ENCODE data around the gene ANO9. TPM values are rescaled to one million over a fixed set of nuclear protein-coding genes. Genes with fewer than 3 reads are reported as not detected.

Gene ANO9
- total RNA-seq, 1 experiment from 2014 or later = not detected

DNA sequence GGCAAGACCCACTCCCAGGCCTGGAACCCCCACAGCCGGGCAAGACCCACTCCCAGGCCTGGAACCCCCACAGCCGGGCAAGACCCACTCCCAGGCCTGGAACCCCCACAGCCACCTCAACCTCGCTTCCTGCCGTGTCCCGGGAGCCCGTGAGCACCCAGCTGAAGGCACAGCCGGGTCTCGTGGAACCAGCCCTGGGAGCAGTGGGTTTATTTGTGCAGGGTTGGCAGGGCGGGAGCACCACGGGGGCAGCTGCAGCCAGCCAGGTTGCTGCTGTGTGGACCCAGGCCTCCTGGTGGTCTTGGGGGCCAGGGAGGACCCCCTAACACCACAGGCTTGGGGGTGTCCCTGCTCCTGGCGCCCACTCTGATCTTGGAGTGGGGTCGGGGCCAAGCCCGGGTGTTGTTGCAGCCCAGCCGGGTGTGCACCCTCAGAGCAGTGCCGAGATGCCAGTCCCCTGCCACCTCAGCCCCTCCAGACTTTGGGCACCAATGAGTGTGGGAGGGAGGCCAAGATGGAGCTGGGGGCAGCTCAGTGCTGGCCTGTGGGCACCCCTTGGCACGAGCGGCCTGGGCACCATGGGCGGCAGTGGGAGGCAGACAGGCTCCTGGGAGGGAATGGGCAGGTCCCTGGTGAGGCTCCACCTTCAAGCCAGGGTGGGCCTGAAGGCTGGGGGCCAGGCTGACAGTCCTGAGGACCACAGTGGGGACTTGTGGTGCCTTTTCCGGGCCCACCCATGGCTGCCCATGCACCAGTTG lies 56.0 kb downstream of the ANO9 start:
- DNase-seq (ENCODE audit: low read depth) = no peak

- no peak for DNase-seq (ENCODE audit: low read depth)
Observed at GRCh38 chr11:384511-384910, 57.3 kb downstream of the ANO9 start.

DNA sequence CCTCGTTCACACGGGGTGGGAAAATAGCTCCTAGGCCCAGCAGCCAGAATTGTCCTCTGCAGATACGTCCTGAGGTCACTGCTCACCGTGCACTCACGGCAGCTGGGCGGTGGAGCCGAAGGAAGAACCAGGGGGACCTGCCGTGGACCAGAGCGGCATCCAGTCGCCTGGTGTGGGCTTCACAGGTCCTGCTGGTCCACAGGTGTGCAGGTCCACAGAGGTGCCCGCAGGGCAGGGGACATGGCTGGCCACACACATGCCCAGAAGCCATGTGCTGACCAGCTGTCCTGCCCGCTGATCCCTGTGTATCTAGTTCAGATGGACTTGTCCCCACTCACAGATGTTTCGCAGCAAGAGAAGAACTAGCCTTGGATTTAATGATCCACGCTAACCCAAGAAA lies 58.4 kb downstream of the ANO9 start:
- no peak for DNase-seq (ENCODE audit: low read depth)

DNA sequence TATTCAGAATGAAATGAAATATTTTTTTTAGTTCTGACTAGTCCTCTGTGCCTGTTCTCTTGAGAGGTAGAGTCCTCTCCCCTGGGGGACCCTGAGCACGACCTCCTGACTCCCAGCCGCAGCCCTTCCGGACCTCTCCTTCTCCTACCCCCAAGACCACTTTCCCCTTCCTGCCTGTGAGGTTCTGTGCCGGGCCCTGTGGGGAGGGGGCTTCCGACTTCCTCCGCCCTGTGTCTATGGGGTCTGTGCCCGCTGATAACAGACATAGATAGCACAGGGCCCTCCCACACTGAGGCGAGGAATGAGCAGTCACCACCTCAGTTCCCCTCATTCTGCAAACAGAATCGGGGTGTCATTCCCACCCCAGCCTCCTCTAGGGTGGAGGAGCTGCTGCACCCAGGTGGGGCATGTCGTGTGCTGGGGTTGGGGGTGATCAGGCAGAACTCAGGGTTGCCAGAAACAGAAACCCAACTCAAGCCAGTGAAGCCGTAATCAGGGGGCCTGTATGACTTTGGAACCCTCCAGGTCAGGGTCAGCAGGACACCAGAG lies 59.7 kb downstream of the ANO9 start:
- DNase-seq (ENCODE audit: low read depth) = no peak

GRCh38 chr11:381501-382072 lies 60.2 kb downstream of the ANO9 start:
- no peak for DNase-seq (ENCODE audit: low read depth)

- DNase-seq (ENCODE audit: low read depth) = no peak
Observed at GRCh38 chr11:380996-381395, 60.8 kb downstream of the ANO9 start.

DNA sequence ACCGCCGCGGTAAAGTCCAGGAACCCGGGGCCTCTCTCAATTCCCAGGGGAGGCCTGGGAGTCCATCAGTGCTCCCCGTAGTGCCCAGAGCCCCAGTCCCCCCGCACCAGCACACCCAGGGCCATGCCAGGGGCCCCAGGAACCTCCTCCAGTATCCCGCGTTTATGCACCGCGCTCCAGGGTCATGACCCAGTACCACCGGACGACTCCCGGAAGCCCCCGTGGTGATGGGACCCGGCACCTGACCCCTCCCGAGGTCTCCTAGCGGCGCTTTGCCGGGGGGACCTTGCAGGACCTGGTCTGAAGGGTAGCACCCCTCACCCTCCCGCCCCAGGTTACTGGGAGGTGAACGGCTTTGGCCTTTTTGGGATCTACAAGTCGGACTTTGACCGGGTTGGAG lies 61.3 kb downstream of the ANO9 start:
- no peak for DNase-seq (ENCODE audit: low read depth)

DNA sequence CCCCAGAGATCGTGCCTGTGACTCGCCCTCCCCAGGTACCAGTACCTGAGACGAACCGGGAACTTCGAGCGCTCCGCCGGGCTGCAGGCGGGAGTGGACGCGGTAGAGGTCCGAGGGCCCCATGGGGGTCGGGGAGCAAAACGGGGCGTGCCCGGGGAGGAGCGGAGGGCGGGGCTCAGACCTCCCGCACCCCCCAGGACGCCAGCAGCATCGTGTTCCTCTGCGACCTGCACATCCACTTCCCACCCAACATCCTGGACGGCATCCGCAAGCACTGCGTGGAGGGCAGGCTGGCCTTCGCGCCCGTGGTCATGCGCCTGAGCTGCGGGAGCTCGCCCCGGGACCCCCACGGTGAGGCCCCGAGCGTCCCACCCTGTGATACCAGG lies 61.7 kb downstream of the ANO9 start:
- no peak for DNase-seq (ENCODE audit: low read depth)

- DNase-seq (ENCODE audit: low read depth) = no peak
Observed at GRCh38 chr11:379205-380094, 62.4 kb downstream of the ANO9 start.

- no peak for DNase-seq (ENCODE audit: low read depth)
Observed at GRCh38 chr11:377883-378500, 63.8 kb downstream of the ANO9 start.

- no peak for DNase-seq (ENCODE audit: low read depth)
Observed at GRCh38 chr11:377174-377865, 64.5 kb downstream of the ANO9 start.

GRCh38 chr11:376531-377173 lies 65.2 kb downstream of the ANO9 start:
- DNase-seq (ENCODE audit: low read depth) = no peak

DNA sequence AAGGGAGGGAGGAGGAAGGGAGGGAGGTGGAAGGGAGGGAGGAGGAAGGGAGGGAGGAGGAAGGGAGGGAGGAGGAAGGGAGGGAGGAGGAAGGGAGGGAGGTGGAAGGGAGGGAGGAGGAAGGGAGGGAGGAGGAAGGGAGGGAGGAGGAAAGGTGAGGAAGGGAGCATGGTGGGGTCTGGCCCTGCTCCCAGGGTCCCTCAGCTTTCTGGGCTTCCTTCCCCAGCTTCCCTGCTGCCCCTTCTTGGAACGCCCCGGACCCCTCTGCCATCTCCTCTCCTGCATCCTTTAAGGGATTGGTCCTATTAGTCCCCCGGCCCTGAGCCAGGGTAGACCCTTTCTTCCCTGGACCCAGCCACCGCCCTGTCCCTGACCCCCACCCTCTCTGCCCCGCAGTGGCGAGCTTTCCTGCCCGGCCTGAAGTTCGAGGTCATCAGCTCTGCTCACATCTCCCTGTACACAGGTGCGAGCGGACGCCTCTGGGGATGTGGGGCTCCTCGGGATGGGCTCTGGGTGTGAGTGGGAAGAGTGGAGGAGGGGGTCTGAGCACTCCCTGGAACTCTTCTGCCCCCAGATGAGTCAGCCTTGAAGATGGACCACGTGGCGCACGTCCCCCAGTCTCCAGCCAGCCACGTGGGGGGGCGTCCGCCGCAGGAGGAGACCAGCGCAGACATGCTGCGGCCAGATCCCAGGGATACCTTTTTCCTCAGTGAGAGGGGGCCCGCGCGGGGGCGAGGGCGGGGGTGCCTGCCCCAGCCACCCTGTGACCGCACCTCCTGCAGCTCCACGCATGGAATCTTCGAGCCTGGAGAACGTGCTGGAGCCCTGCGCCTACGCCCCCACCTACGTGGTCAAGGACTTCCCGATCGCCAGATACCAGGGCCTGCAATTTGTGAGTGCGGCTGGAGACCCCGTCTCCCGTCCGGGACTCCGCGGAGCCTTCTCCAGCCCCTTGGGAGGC lies 66.5 kb downstream of the ANO9 start:
- DNase-seq (ENCODE audit: low read depth) = no peak

- no peak for DNase-seq (ENCODE audit: low read depth)
Observed at GRCh38 chr11:373716-374551, 67.9 kb downstream of the ANO9 start.

DNA sequence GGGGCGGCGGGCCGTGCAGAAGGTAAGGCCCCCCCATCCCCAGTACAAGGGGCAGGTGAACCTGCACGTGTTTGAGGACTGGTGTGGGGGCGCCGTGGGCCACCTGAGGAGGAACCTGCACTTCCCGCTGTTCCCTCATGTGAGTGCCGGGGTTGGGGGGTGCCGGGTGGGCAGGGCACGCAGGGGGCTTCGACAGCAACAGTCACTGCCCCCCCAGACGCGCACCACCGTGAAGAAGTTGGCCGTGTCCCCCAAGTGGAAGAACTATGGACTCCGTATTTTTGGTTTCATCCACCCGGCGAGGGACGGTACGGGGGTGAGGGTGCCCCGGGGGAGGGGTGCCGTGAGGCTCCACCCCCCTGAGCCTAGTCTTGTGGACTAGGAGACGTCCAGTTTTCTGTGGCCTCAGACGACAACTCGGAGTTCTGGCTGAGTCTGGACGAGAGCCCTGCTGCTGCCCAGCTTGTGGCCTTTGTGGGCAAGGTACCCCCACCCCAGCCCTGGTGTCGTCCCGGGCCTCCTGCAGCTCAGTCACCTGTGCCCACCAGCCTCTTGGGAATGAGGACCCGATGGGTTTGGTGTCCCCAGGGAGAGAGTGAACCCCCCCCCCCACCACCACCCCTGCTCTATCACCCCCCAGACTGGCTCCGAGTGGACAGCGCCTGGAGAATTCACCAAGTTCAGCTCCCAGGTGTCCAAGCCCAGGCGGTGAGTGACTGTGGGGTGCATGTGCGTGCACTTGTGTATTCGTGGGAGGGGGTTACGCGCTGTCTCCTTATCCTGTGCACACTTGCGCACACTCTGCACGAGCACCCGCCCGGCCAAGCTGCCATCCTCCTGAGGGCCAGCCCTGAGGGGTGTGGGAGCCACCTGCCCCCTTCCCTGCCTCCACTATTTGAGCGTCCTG lies 68.7 kb downstream of the ANO9 start:
- no peak for DNase-seq (ENCODE audit: low read depth)

GRCh38 chr11:371716-372590 lies 69.9 kb downstream of the ANO9 start:
- DNase-seq (ENCODE audit: low read depth) = no peak
